ENCODE data around the gene PAK2.
A peak's percentile ranks its signal among the peaks of the same experiment; 100 is the strongest.
"Not testable (repeated sequence)": the region's sequence is repeated elsewhere in the genome, so short reads cannot be mapped to it uniquely, and the experiment has no call there.

PAK2 gene

GRCh38 chr3:196790636-196791035 lies 51.0 kb downstream of the PAK2 start:
- DNase-seq: no peak

DNA sequence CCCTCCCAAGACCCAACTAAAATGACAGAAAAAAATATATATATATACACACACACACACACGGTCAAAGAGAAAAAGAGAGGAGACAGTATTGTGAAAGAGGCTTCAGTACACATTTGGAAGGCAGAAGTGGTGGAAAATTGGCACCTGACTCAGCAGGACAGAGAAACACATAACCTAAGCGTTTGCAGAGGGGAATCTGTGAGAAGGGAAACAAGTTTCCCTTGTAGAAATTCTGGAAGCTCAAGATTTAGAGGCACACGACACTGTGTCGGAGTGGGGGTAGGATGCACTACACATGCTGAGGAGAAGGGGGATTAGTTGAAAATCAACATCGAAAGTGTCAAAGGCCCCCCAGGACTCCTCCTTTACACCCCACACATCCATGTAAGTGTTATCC lies 53.1 kb downstream of the PAK2 start:
- DNase-seq: no peak

- no peak for DNase-seq
Observed at GRCh38 chr3:196793246-196793645, 53.6 kb downstream of the PAK2 start.

GRCh38 chr3:196794467-196794866 lies 54.8 kb downstream of the PAK2 start:
- DNase-seq: no peak

- DNase-seq: no peak
Observed at GRCh38 chr3:196796317-196796716, 56.7 kb downstream of the PAK2 start.

- no peak for DNase-seq
Observed at GRCh38 chr3:196800742-196801434, 61.2 kb downstream of the PAK2 start.

DNA sequence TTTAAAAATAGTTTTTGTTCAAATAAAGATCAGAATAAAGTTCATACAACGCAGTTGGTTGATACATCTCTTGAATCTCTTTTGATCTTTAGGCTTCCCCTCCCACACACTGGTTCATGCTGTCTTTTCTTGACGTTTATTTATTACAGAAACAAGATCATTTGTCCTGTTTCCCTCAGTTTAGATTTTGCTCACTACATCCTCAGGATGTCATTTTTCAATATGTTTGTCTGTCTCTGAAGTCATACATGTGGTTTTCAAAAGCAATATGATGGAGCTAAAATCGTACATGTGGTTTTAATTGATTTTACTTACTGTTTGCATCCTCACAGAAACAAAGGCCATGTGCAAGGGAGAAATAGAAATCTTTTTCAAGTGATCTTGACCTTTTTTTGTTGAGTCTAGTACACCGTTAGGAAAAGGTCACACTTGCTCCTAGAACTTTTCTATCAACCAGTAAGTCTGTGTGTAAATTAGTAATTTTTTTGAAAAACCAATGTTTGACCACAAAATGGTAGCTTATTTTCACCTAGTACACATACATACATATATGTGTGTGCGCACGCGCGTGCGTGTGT lies 64.3 kb downstream of the PAK2 start:
- no peak for DNase-seq

- DNase-seq: no peak
Observed at GRCh38 chr3:196804773-196805172, 65.1 kb downstream of the PAK2 start.

DNA sequence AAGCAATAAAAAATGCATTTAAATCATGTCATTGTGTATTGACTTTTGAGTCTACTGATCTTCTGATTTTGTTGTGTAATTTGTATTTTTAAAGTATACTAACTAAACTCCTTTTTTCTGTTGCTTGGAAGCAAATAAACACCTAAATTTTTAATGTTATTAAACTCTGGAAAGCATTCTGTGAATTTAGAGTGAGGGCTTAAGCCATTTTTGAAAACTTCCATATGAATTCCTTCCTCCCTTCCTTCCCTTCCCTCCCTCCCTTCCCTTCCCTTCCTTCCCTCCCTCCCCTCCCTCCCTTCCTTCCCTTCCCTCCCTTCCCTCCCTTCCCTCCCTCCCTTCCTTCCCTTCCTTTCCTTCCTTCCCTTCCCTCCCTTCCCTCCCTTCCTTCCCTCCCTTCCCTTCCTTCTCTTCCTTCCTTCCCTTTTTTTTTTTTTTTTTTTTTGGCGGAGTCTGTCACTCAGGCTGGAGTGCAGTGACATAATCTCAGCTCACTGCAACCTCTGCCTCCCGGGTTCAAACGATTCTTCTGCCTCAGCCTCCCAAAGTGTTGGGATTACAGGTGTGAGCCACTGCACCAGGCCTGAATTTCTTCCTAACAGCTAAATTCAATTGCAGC lies 71.4 kb downstream of the PAK2 start:
- DNase-seq: no peak

DNA sequence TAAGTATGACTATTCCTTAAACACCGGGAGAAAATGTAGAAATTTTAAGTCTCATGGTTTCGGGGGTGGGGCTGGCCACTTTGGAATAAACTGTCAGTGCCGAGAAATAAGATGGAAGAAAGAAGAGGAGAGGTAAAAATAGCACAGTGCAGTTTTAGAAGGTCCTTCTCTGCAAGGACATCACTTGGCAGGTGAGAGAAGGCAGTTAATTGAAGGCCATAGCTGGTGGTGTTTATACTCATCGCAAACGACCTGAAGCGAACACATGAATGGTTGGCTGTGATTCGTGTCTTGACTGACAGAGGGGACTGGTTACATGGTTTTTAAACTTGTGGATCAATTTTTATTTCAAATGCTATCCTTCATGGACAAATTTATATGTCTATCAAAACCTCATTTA lies 73.2 kb downstream of the PAK2 start:
- no peak for DNase-seq

GRCh38 chr3:196813903-196814302 lies 74.2 kb downstream of the PAK2 start:
- DNase-seq: peak; percentile 81

DNA sequence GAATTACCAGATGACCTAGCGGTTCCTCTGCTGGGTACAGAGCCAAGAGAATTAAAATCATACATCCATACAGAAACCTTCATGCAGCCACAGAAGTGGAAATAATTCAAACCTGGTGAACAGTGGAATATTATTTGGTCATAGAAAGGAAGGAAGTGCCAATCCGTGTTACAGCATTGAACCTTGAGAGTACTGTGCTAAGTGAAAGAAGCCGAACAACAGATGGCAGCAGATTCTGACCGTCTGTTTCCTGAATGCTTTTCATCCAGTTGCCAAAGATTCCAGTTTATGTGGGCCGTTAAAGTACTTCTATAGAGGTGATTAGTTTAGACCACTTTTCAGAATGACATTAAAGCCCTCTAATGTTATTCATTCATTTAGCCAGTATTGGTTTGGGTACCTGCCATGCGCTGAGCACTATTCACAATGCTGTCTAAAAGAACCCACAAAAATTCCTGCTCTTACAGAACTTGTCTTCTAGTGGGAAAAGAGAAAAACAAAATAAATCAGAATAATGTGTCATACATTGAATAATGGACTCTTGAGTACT lies 82.2 kb downstream of the PAK2 start:
- DNase-seq: no peak

GRCh38 chr3:196829651-196830050 lies 90.0 kb downstream of the PAK2 start:
- not testable (repeated sequence) for DNase-seq

DNA sequence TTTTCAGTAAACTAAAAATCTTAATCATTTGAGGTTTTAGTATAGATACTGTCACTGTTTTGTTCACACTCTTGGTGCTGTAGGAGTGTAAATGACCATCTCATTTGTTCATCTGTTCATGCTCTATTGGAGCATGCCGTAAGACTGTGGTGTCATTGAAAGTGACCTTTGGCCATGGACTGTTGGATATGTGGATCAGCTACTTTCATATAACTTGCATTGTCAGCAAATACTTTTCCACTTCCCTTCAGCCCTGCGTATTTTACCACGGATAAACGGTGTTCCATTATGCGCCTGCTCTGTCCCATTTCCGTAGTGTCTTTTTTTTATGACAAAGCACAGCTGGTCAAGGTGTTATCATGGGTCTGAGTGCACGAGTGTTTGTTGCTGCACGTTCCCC lies 95.4 kb downstream of the PAK2 start:
- no peak for DNase-seq

DNA sequence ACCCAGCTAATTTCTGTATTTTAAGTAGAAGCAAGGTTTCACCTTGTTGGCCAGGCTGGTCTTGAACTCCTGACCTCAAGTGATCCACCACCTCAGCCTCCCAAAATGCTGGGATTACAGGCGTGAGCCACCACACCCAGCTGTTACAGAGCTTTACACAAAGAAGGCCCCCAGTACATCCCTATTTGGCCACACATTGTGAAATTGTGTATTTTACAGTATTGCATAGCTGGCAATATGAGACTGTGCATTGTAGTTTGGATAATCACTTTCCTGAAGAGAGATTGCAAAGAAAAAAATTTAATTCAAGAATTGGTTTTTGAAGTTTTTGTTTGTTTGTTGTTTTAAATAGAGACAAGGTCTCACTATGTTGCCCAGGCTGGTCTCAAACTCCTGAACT lies 97.0 kb downstream of the PAK2 start:
- not testable (repeated sequence) for DNase-seq

DNA sequence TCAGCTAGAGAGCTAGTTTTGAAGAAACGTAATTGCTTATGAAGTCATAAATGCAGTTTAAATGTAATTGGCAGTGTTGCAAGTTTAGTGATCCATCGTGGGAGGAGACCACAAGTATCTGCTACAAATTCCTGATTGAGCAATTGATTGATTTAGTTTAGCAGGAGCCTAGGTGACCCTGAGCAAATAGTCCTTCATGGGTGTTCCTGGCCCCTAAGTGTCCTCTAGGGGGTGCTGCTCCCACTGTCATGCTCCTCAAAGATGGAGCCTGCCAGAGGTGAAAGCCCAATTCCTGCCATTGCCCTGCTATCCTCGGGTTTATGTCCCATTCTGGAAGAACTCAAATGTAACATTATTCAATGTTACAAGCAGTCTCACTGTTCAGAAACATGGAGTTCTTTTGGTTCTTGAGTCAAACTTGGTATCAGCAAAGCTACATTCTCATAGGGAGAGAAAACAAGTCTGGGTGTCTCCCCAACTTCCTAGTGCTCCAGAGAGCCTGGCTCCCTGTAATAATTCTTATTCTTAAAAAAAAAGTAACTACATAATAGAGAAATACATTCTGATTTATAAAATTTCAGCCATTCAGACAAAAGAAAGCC lies 98.3 kb downstream of the PAK2 start:
- peak; percentile 81 for DNase-seq

GRCh38 chr3:196839351-196839750 lies 99.7 kb downstream of the PAK2 start:
- not testable (repeated sequence) for DNase-seq

DNA sequence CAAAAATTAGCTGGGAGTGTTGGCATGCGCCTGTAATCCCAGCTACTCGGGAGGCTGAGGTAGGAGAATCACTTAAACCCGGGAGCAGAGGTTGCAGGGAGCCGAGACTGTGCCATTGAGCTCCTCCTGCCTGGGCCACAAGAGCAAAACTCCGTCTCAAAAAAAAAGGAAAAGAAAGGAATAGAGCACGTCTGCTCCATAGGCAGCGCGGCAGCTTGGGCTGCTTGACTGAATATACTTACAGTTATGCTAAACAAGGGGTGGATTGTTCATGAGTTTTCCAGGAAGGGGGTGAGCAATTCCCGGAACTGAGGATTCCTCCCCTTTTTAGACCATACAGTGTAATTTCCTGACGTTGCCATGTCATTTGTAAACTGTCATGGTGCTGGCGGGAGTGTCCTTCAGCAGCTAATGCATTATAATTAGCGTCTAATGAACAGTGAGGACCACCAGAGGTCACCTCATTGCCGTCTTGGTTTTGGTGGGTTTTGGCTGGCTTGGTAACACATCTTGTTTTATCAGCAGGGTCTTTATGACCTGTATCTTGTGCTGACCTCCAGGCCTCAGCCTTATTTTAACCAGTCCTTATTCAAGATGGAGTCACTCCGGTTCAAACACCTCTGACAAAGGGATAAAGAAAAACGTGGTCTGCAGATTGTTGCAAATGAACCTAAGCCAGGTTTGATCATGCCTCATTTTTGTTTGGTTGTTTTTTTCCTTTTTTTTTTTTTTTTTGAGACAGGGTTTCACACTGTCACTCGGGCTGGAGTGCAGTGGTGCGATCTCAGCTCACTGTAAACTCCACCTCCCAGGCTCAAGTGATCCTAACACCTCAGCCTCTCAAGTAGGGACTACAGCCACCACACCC lies 103.1 kb downstream of the PAK2 start:
- DNase-seq: peak; percentile 75

- no peak for DNase-seq
Observed at GRCh38 chr3:196843435-196844110, 103.9 kb downstream of the PAK2 start.

- not testable (repeated sequence) for DNase-seq
Observed at GRCh38 chr3:196844235-196845219, 104.9 kb downstream of the PAK2 start.

DNA sequence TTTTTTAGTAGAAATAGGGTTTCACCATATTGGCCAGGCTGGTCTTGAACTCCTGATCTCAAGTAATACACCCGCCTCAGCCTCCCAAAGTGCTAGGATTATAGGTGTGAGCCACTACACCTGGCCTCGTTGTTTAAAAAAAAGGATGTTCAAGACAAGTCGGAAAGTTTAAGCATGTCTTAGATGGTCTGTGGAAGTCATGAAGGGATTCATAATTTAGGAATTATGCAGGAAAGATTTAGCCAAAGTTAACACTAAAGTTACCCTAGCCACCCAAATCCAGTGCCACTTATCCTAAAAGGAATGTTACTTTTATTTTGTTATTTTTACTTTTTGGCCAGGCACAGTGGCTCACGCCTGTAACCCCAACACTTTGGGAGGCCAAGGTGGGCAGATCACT lies 108.7 kb downstream of the PAK2 start:
- not testable (repeated sequence) for DNase-seq

All from hematopoietic multipotent progenitor cell treated with erythropoietin and hydrocortisone succinate and interleukin-3 and kit ligand, for 8 days (in vitro differentiated cells).